Nephron progenitor cell (in vitro differentiated cells): ENCODE data around the gene USP6NL.
A peak's percentile ranks its signal among the peaks of the same experiment; 100 is the strongest.

Experiments used
- DNase-seq: peaks from one replicate; pipeline ENCODE4 v3.0.0; 2021
- H3K27ac Mint-ChIP-seq: 2 replicates; pipeline ENCODE4 v1.8.0; 2021; ENCODE audit warnings: mild to moderate bottlenecking, moderate library complexity, mixed read lengths
- H3K27me3 Mint-ChIP-seq: 2 replicates; pipeline ENCODE4 v1.8.0; 2021; ENCODE audit warnings: mild to moderate bottlenecking, low read depth, mixed read lengths; ENCODE audit not compliant: poor library complexity
- H3K36me3 Mint-ChIP-seq: 2 replicates; pipeline ENCODE4 v1.8.0; 2021; ENCODE audit warnings: low read depth, mixed read lengths
- H3K4me1 Mint-ChIP-seq: 2 replicates; pipeline ENCODE4 v1.8.0; 2021; ENCODE audit warnings: mixed read lengths
- H3K4me3 Mint-ChIP-seq: 2 replicates; pipeline ENCODE4 v1.8.0; 2021; ENCODE audit warnings: mild to moderate bottlenecking, moderate library complexity, mixed read lengths
- H3K9me3 Mint-ChIP-seq: 2 replicates; pipeline ENCODE4 v1.8.0; 2021; ENCODE audit warnings: mild to moderate bottlenecking, moderate library complexity, mixed read lengths
- TF ChIP-seq, protein P1 (sequence below): fragments of 200-600 bp; sonication (generic); IDR thresholded peaks from 2 replicates; pipeline ENCODE4 v1.5.0; 2021; ENCODE audit warnings: antibody characterized with exemption

The USP6NL gene

DNA sequence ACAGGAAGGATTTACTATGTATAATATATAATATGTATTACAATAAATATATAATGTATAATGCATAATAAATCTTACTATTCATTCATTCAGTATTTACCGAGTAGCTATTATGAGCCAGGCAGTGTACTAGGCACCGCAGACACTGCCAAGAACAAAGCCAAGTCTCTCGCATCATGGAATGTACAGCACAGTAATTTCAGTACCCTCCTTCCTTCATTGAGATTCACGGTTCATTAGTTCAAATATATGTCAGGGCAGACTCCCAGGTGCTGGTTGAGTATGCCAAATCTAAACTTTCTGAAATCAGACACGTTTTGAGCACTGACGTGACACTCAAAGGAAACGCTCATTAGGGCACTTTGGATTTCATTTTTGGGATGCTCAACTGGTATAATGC lies 9.1 kb downstream of the USP6NL start:
- peaks cover 26% of the 10 kb centered on the region for H3K9me3 Mint-ChIP-seq
- H3K27me3 Mint-ChIP-seq = no peaks in the 10 kb centered on the region
- peaks cover 57% of the 10 kb centered on the region for H3K36me3 Mint-ChIP-seq
- peaks cover 34% of the 10 kb centered on the region for H3K4me1 Mint-ChIP-seq
- no peak overlapping the region for H3K27ac Mint-ChIP-seq
- TF ChIP-seq, protein P1, sequence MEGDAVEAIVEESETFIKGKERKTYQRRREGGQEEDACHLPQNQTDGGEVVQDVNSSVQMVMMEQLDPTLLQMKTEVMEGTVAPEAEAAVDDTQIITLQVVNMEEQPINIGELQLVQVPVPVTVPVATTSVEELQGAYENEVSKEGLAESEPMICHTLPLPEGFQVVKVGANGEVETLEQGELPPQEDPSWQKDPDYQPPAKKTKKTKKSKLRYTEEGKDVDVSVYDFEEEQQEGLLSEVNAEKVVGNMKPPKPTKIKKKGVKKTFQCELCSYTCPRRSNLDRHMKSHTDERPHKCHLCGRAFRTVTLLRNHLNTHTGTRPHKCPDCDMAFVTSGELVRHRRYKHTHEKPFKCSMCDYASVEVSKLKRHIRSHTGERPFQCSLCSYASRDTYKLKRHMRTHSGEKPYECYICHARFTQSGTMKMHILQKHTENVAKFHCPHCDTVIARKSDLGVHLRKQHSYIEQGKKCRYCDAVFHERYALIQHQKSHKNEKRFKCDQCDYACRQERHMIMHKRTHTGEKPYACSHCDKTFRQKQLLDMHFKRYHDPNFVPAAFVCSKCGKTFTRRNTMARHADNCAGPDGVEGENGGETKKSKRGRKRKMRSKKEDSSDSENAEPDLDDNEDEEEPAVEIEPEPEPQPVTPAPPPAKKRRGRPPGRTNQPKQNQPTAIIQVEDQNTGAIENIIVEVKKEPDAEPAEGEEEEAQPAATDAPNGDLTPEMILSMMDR = no peak
- DNase-seq = no peak
- H3K4me3 Mint-ChIP-seq = no peak overlapping the region

- TF ChIP-seq, protein P1 = no peak
Observed at GRCh38 chr10:11601670-11602069, 9.8 kb downstream of the USP6NL start.

DNA sequence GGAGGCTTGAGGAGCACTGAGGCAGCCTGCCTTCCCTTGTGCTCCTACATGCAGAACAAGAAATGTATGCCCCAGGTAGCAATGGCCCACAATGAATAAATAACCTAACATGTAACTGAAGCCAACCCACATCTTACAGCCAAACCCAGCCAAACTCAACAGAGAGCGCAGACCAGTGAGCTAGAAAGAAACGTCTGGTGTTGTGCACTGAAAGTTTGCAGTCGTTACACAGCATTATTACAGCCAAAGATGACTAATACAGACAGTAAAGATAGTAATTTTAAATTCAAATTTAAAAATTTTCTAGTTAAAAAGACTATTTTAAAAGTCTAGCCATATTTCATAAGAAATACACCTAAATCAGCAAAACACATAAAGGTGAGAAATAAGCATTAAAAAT lies 11.2 kb downstream of the USP6NL start:
- no peaks in the 10 kb centered on the region for H3K27me3 Mint-ChIP-seq
- no peak for DNase-seq
- no peak overlapping the region for H3K27ac Mint-ChIP-seq
- H3K36me3 Mint-ChIP-seq = peaks cover 49% of the 10 kb centered on the region
- H3K4me1 Mint-ChIP-seq = peaks cover 44% of the 10 kb centered on the region
- TF ChIP-seq, protein P1 = no peak
- peaks cover 13% of the 10 kb centered on the region for H3K9me3 Mint-ChIP-seq
- no peak overlapping the region for H3K4me3 Mint-ChIP-seq

More at GRCh38 chr10:11601670-11602069, 9.8 kb downstream of the USP6NL start:
- DNase-seq = no peak
- H3K36me3 Mint-ChIP-seq = peaks cover 57% of the 10 kb centered on the region
- H3K4me1 Mint-ChIP-seq = peaks cover 38% of the 10 kb centered on the region
- no peak overlapping the region for H3K4me3 Mint-ChIP-seq
- no peak overlapping the region for H3K27ac Mint-ChIP-seq
- H3K27me3 Mint-ChIP-seq = no peaks in the 10 kb centered on the region
- peaks cover 26% of the 10 kb centered on the region for H3K9me3 Mint-ChIP-seq

DNA sequence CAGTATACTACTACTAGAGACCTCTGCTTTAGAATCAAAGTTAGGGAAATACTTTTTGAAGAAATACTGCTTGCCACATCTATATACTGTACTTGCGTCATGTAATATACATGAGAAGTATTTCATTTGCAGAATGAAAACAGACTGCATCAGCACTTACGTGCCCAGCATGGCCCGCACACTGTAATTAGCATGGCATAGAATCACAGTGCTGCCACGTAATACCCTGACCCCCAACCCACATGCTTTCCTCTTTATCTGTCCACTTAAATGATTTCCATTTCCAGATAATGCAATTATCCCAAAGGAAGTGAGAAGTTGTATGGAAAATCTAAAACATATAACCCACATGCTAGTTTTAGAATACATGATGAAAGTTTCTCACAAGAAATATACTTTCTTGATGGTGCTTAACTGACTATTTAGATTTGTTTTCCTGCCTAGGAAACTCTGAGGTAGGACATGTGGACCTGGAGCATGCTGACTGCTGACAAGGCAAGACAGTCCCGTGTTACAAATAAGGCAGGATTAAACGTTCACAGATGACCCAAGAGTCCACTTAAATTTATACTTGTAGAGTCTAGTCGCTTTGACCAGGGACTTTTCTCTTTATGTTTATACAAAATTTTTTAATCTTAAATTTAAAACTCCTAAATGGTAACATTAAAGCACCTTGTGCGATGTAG lies 12.6 kb downstream of the USP6NL start:
- H3K27me3 Mint-ChIP-seq = no peaks in the 10 kb centered on the region
- H3K4me3 Mint-ChIP-seq = no peak overlapping the region
- H3K27ac Mint-ChIP-seq = no peak overlapping the region
- TF ChIP-seq, protein P1 = no peak
- peaks cover 45% of the 10 kb centered on the region for H3K4me1 Mint-ChIP-seq
- peaks cover 39% of the 10 kb centered on the region for H3K36me3 Mint-ChIP-seq
- no peak for DNase-seq
- H3K9me3 Mint-ChIP-seq = peaks cover 4% of the 10 kb centered on the region

DNA sequence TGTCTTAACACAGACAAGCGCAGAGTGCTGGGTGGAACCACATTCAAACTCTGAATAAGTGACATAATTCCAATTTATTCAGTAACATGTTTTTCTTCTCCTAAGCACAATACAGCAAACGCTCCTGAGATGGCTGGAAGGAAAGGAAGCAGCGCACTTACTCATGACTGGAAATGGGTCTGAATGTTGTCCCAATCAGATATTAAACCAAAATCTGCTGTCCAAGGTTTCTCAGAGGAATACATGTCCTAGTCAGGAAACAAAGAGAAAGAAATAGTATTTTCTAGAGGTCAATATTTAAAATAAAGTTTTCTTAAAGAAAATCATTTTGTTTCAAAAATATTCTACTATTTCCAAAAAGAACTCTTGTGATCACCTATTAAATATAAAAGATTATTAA lies 14.0 kb downstream of the USP6NL start:
- Mint-ChIP-seq H3K27ac (no peak overlapping the region), H3K36me3 (peaks cover 39% of the 10 kb centered on the region), H3K27me3 (peaks cover 3% of the 10 kb centered on the region), H3K4me3 (no peak overlapping the region), H3K9me3 (peaks cover 4% of the 10 kb centered on the region), H3K4me1 (peaks cover 31% of the 10 kb centered on the region)
- DNase-seq = no peak
- TF ChIP-seq, protein P1 = no peak

DNA sequence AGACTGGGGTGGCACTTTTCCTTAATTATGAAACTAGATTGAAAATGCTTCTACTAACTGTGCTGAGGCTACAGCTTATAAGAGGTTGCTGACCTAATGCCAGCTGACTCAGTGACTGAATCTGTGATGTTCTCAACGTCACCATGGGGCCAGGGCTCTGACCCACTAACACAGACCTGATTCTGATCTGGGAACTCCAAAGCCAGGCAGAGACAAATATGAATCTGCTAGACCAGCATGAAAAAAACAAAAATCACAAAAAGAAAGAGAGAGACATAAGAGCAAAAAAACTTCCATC lies 16.1 kb downstream of the USP6NL start:
- H3K27me3 Mint-ChIP-seq = peaks cover 3% of the 10 kb centered on the region
- H3K4me3 Mint-ChIP-seq = no peak overlapping the region
- peak overlapping the region; percentile 43 for H3K27ac Mint-ChIP-seq
- peaks cover 4% of the 10 kb centered on the region for H3K9me3 Mint-ChIP-seq
- DNase-seq = no peak
- TF ChIP-seq, protein P1 = no peak
- H3K36me3 Mint-ChIP-seq = peaks cover 26% of the 10 kb centered on the region
- peaks cover 35% of the 10 kb centered on the region for H3K4me1 Mint-ChIP-seq
